GM18498 (cell line): ENCODE data around the gene CTSZ.

Source experiments
- ATAC-seq: cut with Tn5 transposase; IDR thresholded peaks from one replicate; pipeline ENCODE4 v1.9.1; 2021; ENCODE audit warnings: mild to moderate bottlenecking, moderate library complexity; ENCODE audit not compliant: unreplicated experiment

The CTSZ gene

DNA sequence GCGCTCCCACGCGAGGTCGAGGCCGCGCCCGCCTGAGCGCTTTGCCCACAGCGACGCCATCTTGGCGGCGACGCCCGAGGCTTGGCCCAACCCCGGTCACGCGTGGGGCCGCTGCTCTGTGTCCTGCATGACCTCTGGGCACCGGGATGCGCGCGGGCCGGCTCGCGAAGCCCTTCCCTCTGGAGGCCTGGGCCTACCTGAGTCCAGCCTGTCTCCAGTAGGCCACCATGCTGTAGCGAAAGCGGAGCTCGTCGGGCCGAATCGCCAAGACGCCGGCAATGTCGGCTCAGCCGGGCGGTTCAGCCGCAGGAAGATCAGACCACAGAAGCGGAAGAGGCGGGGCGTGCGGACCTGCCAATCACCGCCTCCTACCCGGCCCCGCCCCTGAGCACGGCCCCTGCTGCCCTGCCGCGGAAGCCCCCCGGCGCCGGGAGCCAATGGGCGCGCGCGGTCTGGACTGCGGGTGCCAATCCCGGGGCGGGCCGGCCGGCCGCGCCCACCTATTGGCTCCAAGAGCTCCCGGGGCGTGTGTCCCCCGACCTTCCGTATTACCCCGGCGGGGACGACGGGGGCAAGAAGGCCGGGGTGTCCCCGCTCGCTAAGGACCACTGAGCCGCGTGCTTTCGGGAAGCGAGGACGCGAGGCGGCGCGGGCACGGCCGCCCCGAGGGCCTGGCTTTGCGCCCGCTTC is 25.1 kb upstream of the CTSZ start, which contains the start of gene ATP5F1E:
Gene ATP5F1E, minus strand, starts transcription at position 313 of the 690 bp plus-strand sequence. Its CDS starts 84 bp downstream, at position 229.
- peak; percentile 97 for ATAC-seq

DNA sequence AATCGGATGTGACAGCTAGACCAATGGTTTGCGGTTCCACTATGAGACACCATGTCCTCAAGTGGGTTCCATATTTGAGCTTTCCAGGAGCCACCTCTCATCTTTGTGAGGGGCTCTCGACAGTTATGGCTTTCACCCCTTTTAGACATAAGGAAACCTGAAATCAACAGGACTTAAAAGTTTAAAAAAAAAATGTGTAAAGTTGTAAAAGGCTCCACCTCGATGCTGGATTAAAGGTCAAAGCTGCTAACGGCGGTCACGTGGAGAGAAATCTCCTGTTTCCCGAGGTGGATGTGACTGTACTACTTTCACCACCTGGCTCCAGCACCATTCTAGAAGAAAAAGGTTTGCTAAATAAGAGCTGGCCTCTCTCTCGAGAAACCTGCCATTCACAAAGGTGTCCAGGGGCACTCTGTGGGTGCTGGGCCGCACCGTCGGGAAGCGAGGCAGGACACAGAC is 24.5 kb upstream of the CTSZ start:
- no peak for ATAC-seq

DNA sequence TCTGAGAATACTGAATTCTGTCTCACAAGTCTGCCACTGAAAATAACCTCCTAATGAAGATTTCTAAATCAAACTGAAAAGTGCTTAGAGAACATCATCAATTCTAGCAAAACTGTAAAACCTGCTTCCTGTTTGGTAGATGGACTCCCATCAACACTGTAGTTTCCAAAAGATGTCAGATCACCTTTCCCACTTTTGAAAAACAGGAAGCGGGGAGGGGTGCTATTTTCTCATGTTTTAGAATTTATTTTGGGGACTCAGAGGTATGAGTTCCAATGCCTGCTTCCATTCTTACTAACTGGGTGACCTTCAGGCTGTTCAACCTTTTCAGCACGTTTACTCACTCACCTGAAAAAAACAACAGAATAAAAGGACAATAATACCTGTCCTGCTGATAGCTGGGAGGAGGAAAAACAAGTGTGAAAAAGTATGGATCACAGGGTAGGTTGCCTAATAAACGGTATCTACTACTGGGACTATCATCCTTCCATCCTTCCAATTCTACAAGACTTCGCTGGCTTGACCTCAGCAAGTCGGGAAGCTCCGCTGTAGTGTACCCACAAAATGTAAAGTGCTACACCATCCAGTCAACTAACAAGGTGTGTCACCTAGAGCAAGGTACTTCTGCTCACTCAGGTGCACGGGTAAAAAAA is 24.0 kb upstream of the CTSZ start:
- ATAC-seq: no peak

DNA sequence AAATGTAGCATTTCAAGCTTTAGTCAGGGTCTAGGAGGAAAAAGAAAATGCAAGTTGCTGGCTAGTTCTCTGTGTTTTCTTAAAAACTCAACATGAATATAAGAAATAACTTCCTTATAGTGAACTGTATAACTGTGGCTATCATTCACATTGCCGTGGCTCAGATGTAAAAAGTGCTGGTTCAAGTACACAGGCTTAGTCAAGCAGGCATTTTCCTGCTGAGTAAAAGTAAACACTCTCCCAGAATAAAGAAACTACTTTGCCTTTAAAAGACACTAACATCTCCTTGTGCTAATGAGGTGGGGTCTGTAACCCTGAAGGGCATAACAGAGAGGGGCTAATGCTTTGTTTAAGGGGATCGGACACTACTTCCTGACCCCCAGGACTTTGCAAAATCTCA is 21.8 kb upstream of the CTSZ start:
- no peak for ATAC-seq

DNA sequence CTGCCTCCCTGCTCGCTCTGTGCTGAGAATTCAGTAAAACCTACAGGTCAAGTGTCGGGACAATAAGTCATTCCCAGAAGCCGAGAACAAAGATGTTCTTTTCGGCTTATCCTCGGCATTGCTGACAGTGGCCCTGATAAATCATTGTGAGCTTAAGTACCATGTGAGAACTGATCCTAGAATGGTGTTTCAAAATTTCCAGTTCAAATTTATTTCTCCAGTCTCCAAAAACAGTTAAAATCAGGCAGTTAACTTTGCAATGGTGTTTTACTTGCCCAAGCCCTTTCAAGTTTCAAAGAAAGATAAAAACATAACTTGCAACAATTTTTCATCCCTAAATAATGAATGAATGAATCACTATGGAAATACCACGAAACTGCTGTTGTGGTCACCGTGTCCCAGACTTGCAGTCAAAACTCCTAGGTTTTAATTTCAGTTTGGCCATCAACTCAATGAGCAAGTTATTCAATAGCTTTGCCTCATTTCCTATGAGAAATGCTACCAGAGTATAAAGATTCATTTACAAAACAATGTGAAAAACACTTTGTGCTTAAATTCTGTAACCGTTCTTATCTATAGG is 20.8 kb upstream of the CTSZ start:
- no peak for ATAC-seq

DNA sequence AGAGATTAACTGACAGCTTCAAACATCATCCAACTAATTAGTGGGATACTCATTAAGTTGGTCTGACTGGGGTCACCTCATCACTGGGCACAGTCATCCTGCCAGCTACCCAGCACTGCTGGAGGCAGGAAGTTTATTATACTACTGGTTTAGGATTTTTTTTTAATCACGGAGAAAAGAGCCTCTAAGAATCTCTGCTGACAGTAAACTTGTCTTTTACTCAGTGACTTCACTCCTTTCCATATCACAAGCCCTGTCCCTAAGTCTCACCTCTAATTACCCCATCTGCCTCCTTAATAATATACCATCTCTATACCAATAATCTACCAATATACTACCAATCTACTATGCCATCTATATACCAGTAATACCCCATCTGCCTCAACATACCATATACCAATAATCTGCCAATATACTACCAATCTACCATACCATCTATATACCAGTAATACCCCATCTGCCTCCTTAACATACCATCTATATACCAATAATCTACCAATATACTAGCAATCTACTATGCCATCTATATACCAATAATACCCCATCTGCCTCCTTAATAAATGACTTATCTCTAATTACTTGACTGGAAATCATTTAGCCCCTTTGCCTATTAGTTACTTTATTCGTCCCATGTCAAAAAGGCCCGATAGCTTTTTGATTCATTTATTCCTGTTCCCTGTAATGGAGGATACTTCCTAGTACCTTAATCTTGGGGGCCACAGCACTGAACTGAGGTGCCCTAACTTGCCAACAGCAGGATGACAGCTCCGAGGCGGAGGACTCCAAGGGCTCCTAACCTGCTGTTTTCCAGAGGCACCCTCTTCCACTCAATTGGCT is 20.1 kb upstream of the CTSZ start:
- no peak for ATAC-seq

DNA sequence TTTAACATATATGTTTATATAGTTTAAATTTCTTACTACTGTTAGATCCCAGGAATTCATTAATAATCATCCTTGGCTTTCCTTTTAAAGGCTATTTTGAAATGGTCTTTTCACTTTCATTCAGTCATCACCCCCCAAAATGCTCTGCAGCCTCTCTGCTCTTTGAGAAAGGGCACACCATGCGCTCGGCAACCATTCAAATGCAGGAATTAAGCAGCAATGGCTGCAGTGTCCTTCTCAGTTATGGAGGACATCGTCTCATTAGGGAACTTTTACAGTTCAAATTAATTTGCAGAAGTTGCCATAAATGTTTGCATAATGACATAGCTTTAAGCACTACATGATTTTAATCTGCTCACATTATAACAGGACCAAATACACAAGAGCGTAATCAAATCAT is 18.5 kb upstream of the CTSZ start:
- ATAC-seq: no peak

DNA sequence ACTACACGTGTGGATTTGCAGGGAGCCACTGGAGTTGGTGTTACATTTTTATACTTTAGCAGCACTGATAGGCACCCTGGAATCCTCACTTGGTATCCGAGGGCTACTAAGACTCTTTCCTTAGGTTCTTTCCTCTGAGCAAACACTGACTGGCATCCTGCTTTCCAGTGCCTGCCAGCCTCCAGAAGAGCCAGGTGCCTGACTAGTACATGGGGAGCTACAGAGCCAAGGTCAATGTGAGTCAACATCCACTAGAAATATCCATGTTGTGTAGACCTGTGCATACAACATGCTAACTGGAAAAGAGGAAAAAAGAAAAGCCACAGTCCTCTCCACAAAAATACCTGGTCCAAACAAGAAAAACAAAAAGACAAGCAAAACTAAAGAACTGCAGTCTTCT is 18.0 kb upstream of the CTSZ start:
- ATAC-seq: no peak

DNA sequence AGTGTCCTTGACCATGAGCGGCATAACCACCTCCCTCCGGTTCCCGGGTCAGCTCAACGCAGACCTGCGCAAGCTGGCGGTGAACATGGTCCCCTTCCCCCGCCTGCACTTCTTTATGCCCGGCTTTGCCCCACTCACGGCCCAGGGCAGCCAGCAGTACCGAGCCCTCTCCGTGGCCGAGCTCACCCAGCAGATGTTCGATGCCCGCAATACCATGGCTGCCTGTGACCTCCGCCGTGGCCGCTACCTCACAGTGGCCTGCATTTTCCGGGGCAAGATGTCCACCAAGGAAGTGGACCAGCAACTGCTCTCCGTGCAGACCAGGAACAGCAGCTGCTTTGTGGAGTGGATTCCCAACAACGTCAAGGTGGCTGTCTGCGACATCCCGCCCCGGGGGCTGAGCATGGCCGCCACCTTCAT is 17.1 kb upstream of the CTSZ start:
- no peak for ATAC-seq

DNA sequence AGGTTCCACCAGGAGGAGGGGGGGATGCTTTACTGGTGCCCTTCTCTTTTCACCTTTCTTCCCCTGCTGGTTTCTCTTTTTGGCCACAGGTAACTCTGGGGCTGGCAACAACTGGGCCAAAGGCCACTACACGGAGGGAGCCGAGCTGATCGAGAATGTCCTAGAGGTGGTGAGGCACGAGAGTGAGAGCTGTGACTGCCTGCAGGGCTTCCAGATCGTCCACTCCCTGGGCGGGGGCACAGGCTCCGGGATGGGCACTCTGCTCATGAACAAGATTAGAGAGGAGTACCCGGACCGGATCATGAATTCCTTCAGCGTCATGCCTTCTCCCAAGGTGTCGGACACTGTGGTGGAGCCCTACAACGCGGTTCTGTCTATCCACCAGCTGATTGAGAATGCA is 16.6 kb upstream of the CTSZ start:
- no peak for ATAC-seq

DNA sequence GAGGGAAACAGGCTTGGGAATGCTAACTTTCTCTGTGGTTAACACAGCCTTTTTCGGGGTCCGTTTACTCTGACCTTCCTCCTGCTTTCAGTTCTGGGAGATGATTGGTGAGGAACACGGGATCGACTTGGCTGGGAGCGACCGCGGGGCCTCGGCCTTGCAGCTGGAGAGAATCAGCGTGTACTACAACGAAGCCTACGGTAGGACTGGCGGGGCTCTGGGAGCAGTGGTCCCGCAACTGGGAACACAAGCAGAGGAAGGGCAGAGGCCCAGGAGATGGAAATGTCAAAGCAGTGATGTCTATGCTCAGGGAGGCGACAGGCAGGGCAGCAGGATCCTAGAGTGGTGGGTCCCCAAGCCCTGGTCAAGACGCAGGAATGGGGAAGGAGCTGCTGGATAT is 15.7 kb upstream of the CTSZ start:
- no peak for ATAC-seq

DNA sequence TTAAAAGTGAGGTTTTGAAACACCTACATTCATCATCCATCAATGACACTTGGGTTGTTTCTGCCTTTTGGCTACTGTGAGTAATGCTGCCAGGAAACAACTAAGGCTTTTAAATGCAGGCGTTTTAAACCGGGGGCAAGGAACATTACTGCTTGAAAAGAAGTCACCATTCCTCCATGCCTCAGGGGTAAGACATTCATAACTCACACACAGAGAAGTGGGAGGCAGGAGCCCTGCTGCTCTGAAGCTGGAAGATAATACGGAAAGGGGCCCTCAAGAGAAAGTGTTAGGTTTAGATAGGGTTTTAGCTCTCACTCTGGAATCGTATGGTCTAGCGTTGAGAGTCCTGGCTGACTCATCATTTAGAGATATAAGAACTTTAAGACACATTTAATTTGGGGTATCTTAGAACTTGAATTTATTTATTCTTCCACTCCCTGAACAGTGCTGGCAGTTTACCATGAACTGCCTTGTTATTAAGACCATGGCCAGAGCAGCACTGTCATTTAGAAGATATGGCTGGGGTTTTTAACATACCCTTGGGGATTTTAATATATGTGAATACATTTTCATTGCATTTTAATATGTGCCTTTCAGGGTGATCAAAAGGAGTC is 14.0 kb upstream of the CTSZ start:
- ATAC-seq: no peak

DNA sequence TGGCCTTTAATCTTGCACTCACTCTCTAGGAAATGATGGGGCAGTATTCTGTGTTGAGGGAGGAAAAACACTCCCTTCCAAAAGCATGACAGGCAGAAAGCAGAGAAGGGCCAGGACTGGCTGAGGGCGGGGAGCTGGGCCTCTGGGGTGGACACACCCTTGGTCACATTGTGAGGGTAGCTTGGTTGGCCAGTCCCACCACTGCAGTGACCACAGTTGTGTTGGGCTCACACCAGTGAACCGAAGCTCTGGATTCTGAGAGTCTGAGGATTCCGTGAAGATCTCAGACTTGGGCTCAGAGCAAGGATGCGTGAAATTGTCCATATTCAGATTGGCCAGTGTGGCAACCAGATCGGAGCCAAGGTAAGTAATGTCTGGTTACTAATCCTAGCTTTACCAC is 12.2 kb upstream of the CTSZ start, which contains the start of gene TUBB1:
Gene TUBB1, plus strand, starts transcription at position 213 of the 400 bp plus-strand sequence. Its CDS starts 94 bp downstream, at position 307.
- ATAC-seq: no peak

DNA sequence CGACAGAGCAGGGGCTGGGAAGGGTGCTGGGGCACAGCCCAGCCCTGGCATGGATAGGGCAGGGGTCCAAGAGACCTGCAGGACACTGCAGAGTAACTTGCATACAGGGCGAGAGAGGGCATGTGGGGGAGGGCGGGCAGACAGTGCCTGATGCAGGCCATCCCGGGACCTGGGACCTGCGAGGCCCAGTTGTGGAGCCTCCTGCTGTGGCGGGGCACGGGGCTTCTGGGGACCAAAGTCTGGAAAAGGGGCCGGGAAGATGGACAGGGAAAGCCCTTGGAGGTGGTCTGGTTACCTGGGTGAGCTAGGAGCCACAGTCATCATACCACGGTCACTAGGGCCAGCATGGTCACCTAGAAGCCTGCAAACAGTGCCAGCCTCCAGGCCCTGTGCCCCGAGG is 11.8 kb upstream of the CTSZ start:
- ATAC-seq: no peak

DNA sequence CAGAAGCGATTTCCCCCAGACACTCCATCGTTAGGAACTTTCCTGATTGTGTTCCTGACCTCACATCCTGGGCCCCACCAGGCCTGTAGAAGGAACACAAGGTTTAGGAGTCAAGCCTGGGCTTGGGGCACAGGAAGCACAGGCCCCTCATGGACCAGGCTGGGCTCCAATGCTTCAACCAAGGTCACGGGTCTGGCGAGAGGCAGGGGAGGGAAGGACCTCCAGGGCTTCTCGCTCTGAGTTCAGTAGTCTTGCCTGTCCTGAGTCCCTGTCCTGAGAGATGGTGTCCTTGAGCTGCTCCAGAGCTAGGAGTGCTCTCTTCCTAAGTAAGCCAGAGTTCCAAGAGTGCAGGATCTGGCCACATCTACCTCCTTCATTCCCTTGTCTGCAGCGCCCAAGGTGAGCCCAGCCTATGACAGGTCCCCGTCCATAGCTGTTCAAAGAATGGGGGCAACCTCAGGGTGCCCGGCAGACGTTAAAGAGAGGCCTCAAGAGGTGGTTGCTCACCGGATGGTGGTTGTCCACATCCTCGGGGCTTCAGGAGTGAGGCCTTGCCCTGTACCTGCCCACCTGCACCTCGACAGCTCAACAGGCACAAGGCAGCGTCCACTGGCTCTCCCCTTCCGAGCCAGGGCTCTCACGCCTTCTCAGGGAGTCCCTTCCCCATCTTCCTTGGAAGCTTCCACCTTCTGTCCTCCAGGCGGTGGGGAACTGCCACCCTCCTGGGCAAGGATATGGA is 10.6 kb upstream of the CTSZ start:
- no peak for ATAC-seq

DNA sequence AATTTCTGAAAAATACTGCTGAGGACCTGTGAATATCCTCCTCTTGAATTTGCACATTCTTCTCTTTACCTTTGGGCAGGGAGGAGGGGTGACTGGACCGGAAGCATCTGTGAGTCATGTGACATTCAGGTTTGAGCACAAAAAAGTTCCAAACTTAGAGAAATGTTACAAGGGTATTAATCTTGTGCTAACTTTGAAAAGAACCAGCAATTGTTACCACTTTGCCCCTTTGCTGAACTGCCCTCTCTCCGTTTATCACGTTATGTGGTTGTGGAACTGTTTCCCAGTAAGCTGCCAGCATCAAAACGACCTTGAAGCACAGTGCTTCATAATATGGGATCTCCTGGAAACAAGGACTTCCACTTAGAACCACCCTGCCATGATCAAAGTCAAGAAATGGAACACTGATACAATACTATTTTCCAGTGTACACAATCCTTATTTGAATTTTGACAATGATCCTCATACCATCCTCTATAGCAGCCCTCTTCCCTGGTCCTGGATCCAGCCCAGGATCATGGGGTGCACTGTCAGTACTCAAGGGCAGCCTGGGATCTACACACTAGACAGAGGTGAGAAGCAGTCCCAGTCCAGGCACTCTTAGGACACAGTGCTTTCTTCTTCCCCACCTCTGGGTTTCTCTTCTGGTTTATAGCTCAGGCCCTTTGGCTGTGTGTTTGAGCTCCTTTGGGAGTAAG is 9.9 kb upstream of the CTSZ start:
- ATAC-seq: no peak

DNA sequence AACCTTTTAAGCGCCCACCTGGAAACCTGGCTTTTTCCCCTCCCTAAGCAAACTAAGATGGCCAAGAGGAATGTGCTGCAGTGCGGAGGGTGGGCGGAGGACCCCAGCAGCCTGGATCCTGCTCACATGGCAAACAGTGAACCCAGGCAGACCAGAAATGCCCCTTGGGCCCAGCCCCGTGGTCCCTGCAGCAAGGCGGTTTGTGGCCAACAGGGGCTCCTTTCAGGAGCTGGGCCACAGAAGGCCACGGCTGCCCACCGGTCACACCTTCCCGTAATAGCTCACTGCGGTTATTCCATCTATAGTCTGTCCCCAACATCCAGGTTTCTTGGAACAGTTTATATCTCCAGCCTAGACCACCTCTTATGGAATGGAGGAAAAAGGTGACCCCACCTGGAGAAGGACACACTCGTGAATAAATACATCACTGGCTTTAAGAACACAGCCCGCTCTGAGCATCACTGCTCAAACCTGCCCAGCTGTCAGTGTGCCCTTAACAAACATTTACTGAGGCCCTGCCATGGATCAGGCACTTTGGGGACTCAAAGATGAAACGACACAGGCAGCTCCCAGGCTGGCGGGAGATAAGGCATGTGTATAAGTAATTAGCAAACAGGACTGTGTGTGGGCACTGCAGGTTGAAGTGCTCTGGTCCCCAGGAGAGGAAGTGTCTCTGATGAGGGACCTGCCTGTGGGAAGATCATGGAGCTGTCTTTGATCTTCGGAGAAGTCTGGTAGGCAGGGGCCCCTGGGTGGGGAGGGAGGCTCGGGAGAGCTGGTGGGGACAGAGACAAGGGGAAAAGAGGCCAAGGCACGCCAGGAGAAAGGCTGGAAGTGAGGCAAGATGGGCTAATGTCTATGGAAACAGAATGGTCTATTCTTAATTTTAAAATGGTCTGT is 9.0 kb upstream of the CTSZ start:
- ATAC-seq: no peak

DNA sequence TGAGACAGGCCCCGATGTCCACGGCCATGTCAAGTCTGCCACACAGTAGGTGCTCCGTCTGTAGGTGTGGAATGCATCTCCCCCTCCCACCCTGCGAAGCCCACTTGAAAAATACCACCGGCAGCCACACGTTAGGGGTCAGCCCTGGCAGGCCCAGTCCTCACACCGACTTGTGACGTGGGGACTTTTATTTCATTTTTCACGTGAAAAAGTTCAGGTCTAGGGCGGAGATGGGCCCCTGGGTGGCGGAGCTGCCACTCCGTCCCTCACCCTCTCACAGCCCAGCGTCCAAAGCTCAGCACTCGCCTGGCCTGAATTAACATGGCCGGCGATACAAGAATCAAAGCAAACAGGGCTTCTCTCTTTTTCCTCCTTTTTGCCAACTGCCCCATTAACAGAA is 8.4 kb upstream of the CTSZ start:
- no peak for ATAC-seq
